GM12878 (cell line): ENCODE results near the gene GH1. TPM values are rescaled to one million over a fixed set of nuclear protein-coding genes. Genes with fewer than 3 reads are reported as not detected.
"Not testable (repeated sequence)": the region's sequence is repeated elsewhere in the genome, so short reads cannot be mapped to it uniquely, and the experiment has no call there.

Experiments used
- ATAC-seq: fragments of 200-7000 bp; cut with Tn5 transposase; 3 replicates; pipeline ENCODE4 v1.9.1; 2020; ENCODE audit warnings: mild to moderate bottlenecking, moderate library complexity
- BruUV-seq: library from RNA; stranded (reverse); fragments of 400-500 nt; replicated peaks from 2 replicates; lab custom pipeline; 2021; lab: Mats Ljungman, UMichigan
- CTCF ChIA-PET: fragments of 300-600 bp; sonication (Branson Sonifier 250); formaldehyde crosslinking; extraction: SDS; loops from one replicate; lab custom pipeline; 2021; ENCODE audit warnings: inconsistent platforms; lab: Yijun Ruan, JAX
- POLR2A ChIA-PET: fragments of 350-600 bp; formaldehyde crosslinking; extraction: SDS; loops from one replicate; lab custom pipeline; 2021; ENCODE audit warnings: inconsistent platforms; lab: Charles Lee
- RAD21 ChIA-PET: fragments of 300-600 bp; sonication (Branson Sonifier 250); formaldehyde crosslinking; loops from one replicate; lab custom pipeline; 2023; ENCODE audit warnings: antibody characterized with exemption; ENCODE audit not compliant: unreplicated experiment; lab: Charles Lee
- SMC1A ChIA-PET: fragments of 300-600 bp; sonication (Branson Sonifier 250); formaldehyde crosslinking; loops from one replicate; lab custom pipeline; 2023; ENCODE audit not compliant: unreplicated experiment, uncharacterized antibody; lab: Charles Lee
- DNase-seq: peaks from one replicate; pipeline ENCODE4 v3.0.0-alpha.2; 2011; ENCODE audit warnings: low read depth, low spot score
- FAIRE-seq: peaks from 3 replicates; lab custom pipeline; 2011; peaks lifted over from hg19 to GRCh38; lab: Jason Lieb, UNC
- H2AFZ ChIP-seq: 2 replicates; pipeline ENCODE4 v1.6.0; 2011; ENCODE audit warnings: low read depth, low read length, control low read depth; ENCODE audit not compliant: control insufficient read depth
- H3K27ac ChIP-seq: 2 replicates; pipeline ENCODE4 v1.5.1; 2011; ENCODE audit warnings: control low read depth; ENCODE audit not compliant: control insufficient read depth, insufficient read depth
- H3K27me3 ChIP-seq, 2 experiments: replicated peaks in 1 of 2; 2 replicates each; pipeline versions ENCODE4 v1.6.0 to v1.6.1; 2011; ENCODE audit warnings: low read length in 1 of 2; ENCODE audit not compliant: control insufficient read depth in 2 of 2, insufficient read depth in 2 of 2
- H3K36me3 ChIP-seq, 2 experiments: 2 replicates each; pipeline ENCODE4 v1.5.1; 2011; ENCODE audit warnings: low read length in 1 of 2; ENCODE audit not compliant: control insufficient read depth in 2 of 2, insufficient read depth in 2 of 2
- H3K4me1 ChIP-seq: 2 replicates; pipeline ENCODE4 v1.6.1; 2011; ENCODE audit warnings: mild to moderate bottlenecking, low read length, moderate library complexity, mixed read lengths; ENCODE audit not compliant: control insufficient read depth, insufficient read depth
- H3K4me2 ChIP-seq: 2 replicates; pipeline ENCODE4 v1.6.0; 2011; ENCODE audit warnings: control low read depth; ENCODE audit not compliant: control insufficient read depth, insufficient read depth
- H3K4me3 ChIP-seq: fragments of 200-600 bp; sonication (generic); 2 replicates; pipeline ENCODE4 v1.5.1; 2016
- H3K79me2 ChIP-seq: 2 replicates; pipeline ENCODE4 v1.6.0; 2011; ENCODE audit warnings: low read length; ENCODE audit not compliant: control insufficient read depth, insufficient read depth
- H3K9ac ChIP-seq: 2 replicates; pipeline ENCODE4 v1.8.0; 2011; ENCODE audit warnings: low read length, control low read depth, mixed read lengths; ENCODE audit not compliant: control insufficient read depth, insufficient read depth
- H3K9me3 ChIP-seq: replicated peaks from 3 replicates; pipeline ENCODE4 v1.5.1; 2011; ENCODE audit warnings: mild to moderate bottlenecking, low read length; ENCODE audit not compliant: control insufficient read depth, insufficient read depth
- H4K20me1 ChIP-seq: 2 replicates; pipeline ENCODE4 v1.6.0; 2011; ENCODE audit not compliant: control insufficient read depth, insufficient read depth
- CTCF ChIP-seq, 3 experiments: IDR thresholded peaks in 2 of 3; conservative IDR thresholded peaks in 1 of 3; 2 replicates each; pipeline ENCODE4 v1.5.1; 2011; ENCODE audit warnings: low read depth in 3 of 3, low read length in 3 of 3, mild to moderate bottlenecking in 3 of 3, control low read depth in 2 of 3, moderate library complexity in 2 of 3, inconsistent platforms in 1 of 3, mixed read lengths in 1 of 3; ENCODE audit not compliant: control insufficient read depth in 2 of 3, insufficient read depth in 1 of 3; ENCODE audit errors: extremely low read depth in 1 of 3
- WGBS: methylation state at CpG from one replicate; pipeline ENCODE4 v1.1.6; 2016; ENCODE audit warnings: low lambda C conversion rate; ENCODE audit not compliant: insufficient replicate concordance, insufficient coverage; ENCODE audit errors: missing lambda C conversion rate; 5-methylcytosine and 5-hydroxymethylcytosine counted together
- in situ Hi-C: fragments of 300-500 bp; cut with MboI; formaldehyde crosslinking; loops from 9 replicates; pipeline ENCODE4 v1.14.3; 2018; ENCODE audit warnings: mixed read lengths
- intact Hi-C: fragments of 100-400 bp; cut with micrococcal nuclease; formaldehyde crosslinking; loops from one replicate; pipeline ENCODE4 v1.14.2; 2022; ENCODE audit not compliant: unreplicated experiment
- polyA plus RNA-seq, 11 experiments: library from polyadenylated mRNA; depleted of rRNA in 4 of 11; unstranded in 6 of 11; stranded (reverse) in 5 of 11; fragments of >200 nt; fragmentation: Nextera tagmentation in 4 of 11; fragmentation: Illumina TruSeq in 1 of 11; extraction: Ambion mirVana in 4 of 11; extraction: Trizol in 1 of 11; gene quantifications; 1 replicate in 1 of 11; 2 replicates in 10 of 11; pipeline versions ENCODE4 v1.2.1 to v1.2.3, GENCODE V29; 2011 to 2016; ENCODE audit warnings: inconsistent platforms in 2 of 11, missing spikeins in 2 of 11, low read depth in 1 of 11
- total RNA-seq, 4 experiments: library from RNA; depleted of rRNA in 3 of 4; stranded (reverse); fragments of >200 nt in 3 of 4; fragmentation: Illumina TruSeq in 1 of 4; extraction: Trizol in 1 of 4; gene quantifications; 2 replicates each; pipeline versions ENCODE4 v1.2.1 to v1.2.3, GENCODE V29; 2013 to 2021

Gene GH1
- total and polyA plus RNA-seq, 10 of the 15 experiments (the other 5 are each of a cell fraction or from before 2014, with no cell fraction given): 0.13 to 0.42 TPM; not detected in 8

- H3K4me2 ChIP-seq, intact Hi-C loops, H3K4me3 ChIP-seq, H3K9me3 ChIP-seq, H3K79me2 ChIP-seq, H3K36me3 ChIP-seq, H3K4me1 ChIP-seq, H3K9ac ChIP-seq, DNase-seq, BruUV-seq, H3K27ac ChIP-seq, in situ Hi-C loops, H3K27me3 ChIP-seq, FAIRE-seq, H4K20me1 ChIP-seq, H2AFZ ChIP-seq, POLR2A ChIA-PET: not testable (repeated sequence)
- 6% methylated on average over 13 of the region's 13 CpGs for WGBS
- peak; percentile 93 for ATAC-seq
- ChIA-PET RAD21 (interaction anchor here (1.0 to 1.5 kb wide), 2 partner anchors 62 to 141 kb away, joined by 3 read pairs; no protein-coding TSS in a partner anchor), CTCF (interaction anchor here (0.6 to 5.1 kb wide), 20 partner anchors 9 to 654 kb away, joined by 3 to 49 read pairs (median 4); partner anchors contain the start of genes CSHL1 and GH2), SMC1A (interaction anchor here (1.0 to 2.4 kb wide), 5 partner anchors 18 to 362 kb away, joined by 3 to 8 read pairs (median 4); no protein-coding TSS in a partner anchor)
- TF ChIP-seq CTCF (IDR thresholded peaks at IDR 0.05 in 2 of 3, conservative IDR thresholded peaks at IDR 0.05 in 1 of 3; ENCODE audit: control insufficient read depth in 2 of 3, extremely low read depth in 1 of 3, insufficient read depth in 1 of 3, low read depth in 3 of 3, low read length in 3 of 3): peak; percentile 28 to 41 (median 31); a peak in 3 of 6 replicates
Observed at GRCh38 chr17:63889026-63889848, 29.4 kb downstream of the GH1 start.

- FAIRE-seq, H3K4me3 ChIP-seq, intact Hi-C loops, H2AFZ ChIP-seq, RAD21 ChIA-PET, BruUV-seq, H3K4me2 ChIP-seq, CTCF ChIA-PET, H3K79me2 ChIP-seq, H3K27ac ChIP-seq, DNase-seq, H3K36me3 ChIP-seq, H3K27me3 ChIP-seq, H3K4me1 ChIP-seq, POLR2A ChIA-PET, H3K9ac ChIP-seq, H4K20me1 ChIP-seq, H3K9me3 ChIP-seq, SMC1A ChIA-PET, ATAC-seq, in situ Hi-C loops: not testable (repeated sequence)
- WGBS: 62% methylated on average over 11 of the region's 11 CpGs
Observed at GRCh38 chr17:63885119-63885518, 33.5 kb downstream of the GH1 start.

- H3K4me3 ChIP-seq, FAIRE-seq, intact Hi-C loops, H4K20me1 ChIP-seq, H3K36me3 ChIP-seq, H2AFZ ChIP-seq, H3K9ac ChIP-seq, H3K4me2 ChIP-seq, in situ Hi-C loops, H3K79me2 ChIP-seq, H3K27me3 ChIP-seq, BruUV-seq, H3K4me1 ChIP-seq, H3K9me3 ChIP-seq, POLR2A ChIA-PET, ATAC-seq, RAD21 ChIA-PET, DNase-seq, H3K27ac ChIP-seq: not testable (repeated sequence)
- ChIA-PET CTCF (interaction anchor here (0.7 to 2.3 kb wide), 6 partner anchors 13 to 147 kb away, joined by 3 to 11 read pairs (median 5); no protein-coding TSS in a partner anchor), SMC1A (interaction anchor here (1.4 kb wide), 1 partner anchor 251 kb away, joined by 3 read pairs; no protein-coding TSS in a partner anchor)
- WGBS: 50% methylated on average over 9 of the region's 9 CpGs
Observed at GRCh38 chr17:63882626-63883126, 36.0 kb downstream of the GH1 start.
